Kidney (tissue), 14 donors: ENCODE measurements around the gene FBXL3. TPM values are rescaled to one million over a fixed set of nuclear protein-coding genes. Genes with fewer than 3 reads are reported as not detected.

Source experiments
- DNase-seq, 5 donors: peaks; one replicate each; pipeline ENCODE4 v3.0.0-alpha.2; 2013 to 2020
- FAIRE-seq: peaks from 2 replicates; lab custom pipeline; 2012; peaks lifted over from hg19 to GRCh38; lab: Jason Lieb, UNC
- H3K27ac ChIP-seq, 2 donors: one replicate each; pipeline ENCODE4 v1.7.0; 2013; ENCODE audit warnings: low read depth in 2 of 2, low read length in 2 of 2, inconsistent platforms in 1 of 2
- H3K27me3 ChIP-seq: one replicate; pipeline ENCODE4 v1.7.1; 2013; ENCODE audit warnings: low read length, inconsistent platforms; ENCODE audit not compliant: control insufficient read depth, insufficient read depth
- H3K36me3 ChIP-seq, 3 donors: one replicate each; pipeline versions ENCODE4 v1.7.0 to v1.7.1; 2013; ENCODE audit warnings: low read length in 3 of 3, control low read depth in 1 of 3, inconsistent platforms in 1 of 3; ENCODE audit not compliant: insufficient read depth in 3 of 3, control insufficient read depth in 2 of 3
- H3K4me1 ChIP-seq, 3 donors: one replicate each; pipeline versions ENCODE4 v1.7.0 to v1.7.1; 2013; ENCODE audit warnings: low read length in 3 of 3, inconsistent platforms in 1 of 3, low read depth in 1 of 3; ENCODE audit not compliant: control insufficient read depth in 2 of 3, insufficient read depth in 2 of 3
- H3K4me3 ChIP-seq, 3 donors: one replicate each; pipeline versions ENCODE4 v1.7.0 to v1.8.1; 2013; ENCODE audit warnings: low read length in 3 of 3, control low read depth in 1 of 3, inconsistent platforms in 1 of 3
- H3K9ac ChIP-seq, 3 donors: one replicate each; pipeline versions ENCODE4 v1.7.0 to v1.7.1; 2013; ENCODE audit warnings: low read length in 3 of 3, control low read depth in 1 of 3, inconsistent platforms in 1 of 3
- H3K9me3 ChIP-seq, 3 donors: one replicate each; pipeline versions ENCODE4 v1.7.0 to v1.7.1; 2013; ENCODE audit warnings: low read length in 3 of 3, control low read depth in 1 of 3, inconsistent platforms in 1 of 3; ENCODE audit not compliant: control insufficient read depth in 2 of 3, insufficient read depth in 1 of 3
- intact Hi-C: fragments of 100-400 bp; cut with DNase I; formaldehyde crosslinking; loops from one replicate; pipeline ENCODE4 v1.11.1; 2022
- polyA plus RNA-seq: library from polyadenylated mRNA; stranded (reverse); fragments of 350-450 nt; fragmentation: Illumina TruSeq; extraction: RNeasy Lipid Tissue Mini Kit (QIAGEN cat#74804); gene quantifications from one replicate; pipeline ENCODE4 v1.2.3, GENCODE V29; 2014; ENCODE audit warnings: low read depth, low replicate concordance; ENCODE audit not compliant: insufficient read depth
- total RNA-seq: library from RNA; stranded (reverse); fragmentation: NEBNext Ultra II Directional; extraction: Animal tissue kit (Norgen Biotek cat#: 25700); gene quantifications from one replicate; pipeline ENCODE4 v1.2.1, GENCODE V29; 2021
- TF ChIP-seq, protein P1 (sequence below): IDR thresholded peaks from 3 replicates; pipeline ENCODE4 v1.5.1; 2012; ENCODE audit warnings: mild to moderate bottlenecking, moderate library complexity, borderline replicate concordance; ENCODE audit not compliant: insufficient read depth; ENCODE audit errors: extremely low read depth
- donor health status: control.
- donor health status: control.
- donor health status: control.
- donor health status: control.
- donor health status: control.
- donor health status: DM: yes; HTN: yes; CAD: no.
- donor health status: Normal renal cell carcinoma (clear cell type).

The FBXL3 gene
- total and polyA plus RNA-seq, 2 donors from 2014 or later, result 22.3 to 61.6 TPM

DNA sequence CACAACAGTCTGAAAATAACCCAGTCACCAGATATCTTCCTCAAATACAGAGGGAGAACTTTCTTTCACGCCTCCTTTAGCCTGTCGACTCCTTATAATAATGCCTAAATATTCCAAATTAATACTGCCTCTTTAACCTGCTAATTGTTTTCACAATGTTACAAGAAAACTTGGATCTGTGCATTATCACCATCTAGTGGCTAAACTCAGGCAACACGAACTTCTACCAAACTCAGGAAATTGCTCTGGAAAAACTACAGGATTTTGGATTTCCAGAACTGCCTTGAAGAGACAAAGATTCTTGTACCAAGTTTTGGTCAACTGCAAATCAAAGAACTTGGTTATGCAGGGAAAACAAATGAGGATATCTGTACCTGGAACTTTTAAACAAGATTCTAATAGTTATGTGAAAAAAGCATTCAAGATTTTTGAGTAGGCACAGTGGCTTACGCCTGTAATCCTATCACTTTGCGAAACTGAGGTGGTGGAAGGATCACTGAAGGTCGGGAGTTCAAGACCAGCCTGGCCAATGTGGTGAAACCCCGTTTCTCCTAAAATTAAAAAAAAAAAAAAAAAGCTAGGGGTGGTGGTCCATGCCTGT is 24.3 kb downstream of the FBXL3 start:
- Histone ChIP-seq H3K9me3 (no peaks in the 10 kb centered on the region), H3K9ac (no peak overlapping the region), H3K4me3 (no peak overlapping the region), H3K27ac (no peak overlapping the region), H3K27me3 (no peaks in the 10 kb centered on the region), H3K4me1 (peaks cover 0 to 8% (median 3%) of the 10 kb centered on the region in 3 donors), H3K36me3 (peaks cover 2 to 11% (median 11%) of the 10 kb centered on the region in 3 donors)
- peak in 1 of 5 donors; percentile 53 for DNase-seq
- intact Hi-C loops, result no loop called here
- TF ChIP-seq, protein P1, sequence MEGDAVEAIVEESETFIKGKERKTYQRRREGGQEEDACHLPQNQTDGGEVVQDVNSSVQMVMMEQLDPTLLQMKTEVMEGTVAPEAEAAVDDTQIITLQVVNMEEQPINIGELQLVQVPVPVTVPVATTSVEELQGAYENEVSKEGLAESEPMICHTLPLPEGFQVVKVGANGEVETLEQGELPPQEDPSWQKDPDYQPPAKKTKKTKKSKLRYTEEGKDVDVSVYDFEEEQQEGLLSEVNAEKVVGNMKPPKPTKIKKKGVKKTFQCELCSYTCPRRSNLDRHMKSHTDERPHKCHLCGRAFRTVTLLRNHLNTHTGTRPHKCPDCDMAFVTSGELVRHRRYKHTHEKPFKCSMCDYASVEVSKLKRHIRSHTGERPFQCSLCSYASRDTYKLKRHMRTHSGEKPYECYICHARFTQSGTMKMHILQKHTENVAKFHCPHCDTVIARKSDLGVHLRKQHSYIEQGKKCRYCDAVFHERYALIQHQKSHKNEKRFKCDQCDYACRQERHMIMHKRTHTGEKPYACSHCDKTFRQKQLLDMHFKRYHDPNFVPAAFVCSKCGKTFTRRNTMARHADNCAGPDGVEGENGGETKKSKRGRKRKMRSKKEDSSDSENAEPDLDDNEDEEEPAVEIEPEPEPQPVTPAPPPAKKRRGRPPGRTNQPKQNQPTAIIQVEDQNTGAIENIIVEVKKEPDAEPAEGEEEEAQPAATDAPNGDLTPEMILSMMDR, result peak; percentile 45
- FAIRE-seq, result peak; percentile 92

DNA sequence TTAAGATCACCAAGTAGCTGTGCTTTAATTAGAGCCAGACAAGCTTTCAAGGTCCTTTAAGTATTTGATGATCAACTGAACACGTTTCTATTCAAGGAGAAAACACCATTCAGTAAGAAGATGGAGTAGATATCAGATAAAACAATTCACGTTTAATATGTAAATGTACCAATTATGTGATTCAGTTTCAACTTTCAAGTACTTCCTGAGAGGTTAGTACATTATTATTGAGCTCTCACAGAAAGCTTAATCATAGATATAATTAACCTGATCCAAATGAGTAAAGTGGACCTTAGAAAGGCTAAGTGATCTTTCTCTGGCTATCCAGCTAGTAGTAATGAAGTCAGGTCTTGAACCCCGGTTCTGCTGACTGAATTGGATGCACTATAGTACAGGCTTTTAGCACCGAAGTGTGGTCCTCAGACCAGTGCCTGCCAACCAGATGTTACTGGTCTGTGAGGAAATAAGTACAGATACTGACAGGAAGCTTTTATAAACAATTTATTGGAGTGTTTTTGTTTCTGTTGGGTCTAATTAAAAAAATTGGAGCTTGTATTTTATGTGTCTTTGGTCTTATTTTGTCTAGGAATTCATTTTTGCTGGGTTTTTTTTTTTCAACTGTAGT is 24.9 kb downstream of the FBXL3 start:
- Histone ChIP-seq H3K4me1 (peaks cover 0 to 8% (median 3%) of the 10 kb centered on the region in 3 donors), H3K36me3 (peaks cover 2 to 11% (median 8%) of the 10 kb centered on the region in 3 donors), H3K9me3 (no peaks in the 10 kb centered on the region), H3K27ac (no peak overlapping the region), H3K9ac (no peak overlapping the region), H3K27me3 (no peaks in the 10 kb centered on the region), H3K4me3 (no peak overlapping the region)
- DNase-seq (no peak), FAIRE-seq (no peak)
- TF ChIP-seq, protein P1, result no peak
- intact Hi-C loops, result no loop called here

DNA sequence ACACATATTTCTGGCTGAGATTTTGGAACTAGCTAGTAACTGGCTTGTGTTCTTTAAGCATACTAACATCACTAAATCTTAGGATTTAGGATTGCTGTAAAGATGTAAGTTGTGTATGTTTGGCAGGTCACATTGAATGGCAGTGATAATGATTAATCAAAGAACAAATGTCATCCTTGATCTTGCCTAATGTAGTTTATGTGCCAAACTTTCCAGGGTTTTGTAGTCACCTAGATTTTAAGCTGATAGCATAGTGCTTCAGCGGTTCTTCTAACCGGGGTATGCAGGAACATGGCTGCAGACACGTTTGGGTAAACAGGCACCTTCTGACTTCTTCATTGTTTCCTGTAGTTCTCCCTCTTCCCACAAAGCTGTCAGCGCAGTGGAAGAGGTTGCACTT is 25.4 kb downstream of the FBXL3 start:
- H3K9me3 ChIP-seq, result no peaks in the 10 kb centered on the region
- peaks cover 2 to 11% (median 8%) of the 10 kb centered on the region in 3 donors for H3K36me3 ChIP-seq
- no peak overlapping the region for H3K27ac ChIP-seq
- TF ChIP-seq, protein P1, result no peak
- FAIRE-seq (no peak), DNase-seq (no peak)
- intact Hi-C loops, result no loop called here
- peaks cover 0 to 8% (median 3%) of the 10 kb centered on the region in 3 donors for H3K4me1 ChIP-seq
- no peaks in the 10 kb centered on the region for H3K27me3 ChIP-seq
- H3K9ac ChIP-seq, result no peak overlapping the region
- no peak overlapping the region for H3K4me3 ChIP-seq
